NB4 (cell line): ENCODE data around the gene SYCP2L.

Experiments used
- MYC ChIP-seq: IDR thresholded peaks from 2 replicates; pipeline ENCODE4 v1.6.1; 2011; ENCODE audit warnings: low read depth, low read length
- POLR2A ChIP-seq: IDR thresholded peaks from 2 replicates; pipeline ENCODE4 v1.6.1; 2011; ENCODE audit warnings: mild to moderate bottlenecking; ENCODE audit not compliant: insufficient read length; ENCODE audit errors: extremely low read depth
- TF ChIP-seq, protein P1 (sequence below): IDR thresholded peaks from one replicate; pipeline ENCODE4 v1.5.1; 2012; ENCODE audit warnings: low read depth, low read length
- TF ChIP-seq, protein P2 (sequence below): IDR thresholded peaks from 2 replicates; pipeline ENCODE4 v1.6.1; 2011; ENCODE audit warnings: low read depth, low read length

DNA sequence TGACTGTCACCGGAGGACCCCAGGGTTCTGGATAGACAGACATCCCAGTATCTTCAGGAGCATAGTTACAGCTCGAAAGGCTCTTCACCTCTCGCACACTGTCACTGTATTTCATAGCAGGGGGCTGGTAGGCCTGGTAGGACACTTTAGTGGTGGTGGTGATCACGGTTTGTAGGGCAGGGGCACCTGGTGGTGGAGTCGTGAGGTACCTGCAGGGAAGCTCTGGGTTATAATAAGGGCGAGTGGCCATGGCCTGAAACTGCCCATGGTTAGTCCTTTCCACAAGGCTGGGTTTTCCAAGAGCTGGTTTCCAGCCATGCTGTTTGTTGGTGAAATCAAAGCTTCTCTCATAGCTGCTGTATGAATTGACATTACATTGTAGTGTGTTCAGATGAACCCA, 12.6 kb upstream of the SYCP2L start:
- TF ChIP-seq, protein P1, sequence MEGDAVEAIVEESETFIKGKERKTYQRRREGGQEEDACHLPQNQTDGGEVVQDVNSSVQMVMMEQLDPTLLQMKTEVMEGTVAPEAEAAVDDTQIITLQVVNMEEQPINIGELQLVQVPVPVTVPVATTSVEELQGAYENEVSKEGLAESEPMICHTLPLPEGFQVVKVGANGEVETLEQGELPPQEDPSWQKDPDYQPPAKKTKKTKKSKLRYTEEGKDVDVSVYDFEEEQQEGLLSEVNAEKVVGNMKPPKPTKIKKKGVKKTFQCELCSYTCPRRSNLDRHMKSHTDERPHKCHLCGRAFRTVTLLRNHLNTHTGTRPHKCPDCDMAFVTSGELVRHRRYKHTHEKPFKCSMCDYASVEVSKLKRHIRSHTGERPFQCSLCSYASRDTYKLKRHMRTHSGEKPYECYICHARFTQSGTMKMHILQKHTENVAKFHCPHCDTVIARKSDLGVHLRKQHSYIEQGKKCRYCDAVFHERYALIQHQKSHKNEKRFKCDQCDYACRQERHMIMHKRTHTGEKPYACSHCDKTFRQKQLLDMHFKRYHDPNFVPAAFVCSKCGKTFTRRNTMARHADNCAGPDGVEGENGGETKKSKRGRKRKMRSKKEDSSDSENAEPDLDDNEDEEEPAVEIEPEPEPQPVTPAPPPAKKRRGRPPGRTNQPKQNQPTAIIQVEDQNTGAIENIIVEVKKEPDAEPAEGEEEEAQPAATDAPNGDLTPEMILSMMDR, result no peak
- TF ChIP-seq POLR2A (no peak), MYC (no peak)
- TF ChIP-seq, protein P2, sequence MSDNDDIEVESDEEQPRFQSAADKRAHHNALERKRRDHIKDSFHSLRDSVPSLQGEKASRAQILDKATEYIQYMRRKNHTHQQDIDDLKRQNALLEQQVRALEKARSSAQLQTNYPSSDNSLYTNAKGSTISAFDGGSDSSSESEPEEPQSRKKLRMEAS, result no peak
